ENCODE data around the gene COL25A1. TPM values are rescaled to one million over a fixed set of nuclear protein-coding genes. Genes with fewer than 3 reads are reported as not detected.

The COL25A1 gene
- total RNA-seq, 2 donors from 2014 or later: 4.0 to 6.2 TPM

DNA sequence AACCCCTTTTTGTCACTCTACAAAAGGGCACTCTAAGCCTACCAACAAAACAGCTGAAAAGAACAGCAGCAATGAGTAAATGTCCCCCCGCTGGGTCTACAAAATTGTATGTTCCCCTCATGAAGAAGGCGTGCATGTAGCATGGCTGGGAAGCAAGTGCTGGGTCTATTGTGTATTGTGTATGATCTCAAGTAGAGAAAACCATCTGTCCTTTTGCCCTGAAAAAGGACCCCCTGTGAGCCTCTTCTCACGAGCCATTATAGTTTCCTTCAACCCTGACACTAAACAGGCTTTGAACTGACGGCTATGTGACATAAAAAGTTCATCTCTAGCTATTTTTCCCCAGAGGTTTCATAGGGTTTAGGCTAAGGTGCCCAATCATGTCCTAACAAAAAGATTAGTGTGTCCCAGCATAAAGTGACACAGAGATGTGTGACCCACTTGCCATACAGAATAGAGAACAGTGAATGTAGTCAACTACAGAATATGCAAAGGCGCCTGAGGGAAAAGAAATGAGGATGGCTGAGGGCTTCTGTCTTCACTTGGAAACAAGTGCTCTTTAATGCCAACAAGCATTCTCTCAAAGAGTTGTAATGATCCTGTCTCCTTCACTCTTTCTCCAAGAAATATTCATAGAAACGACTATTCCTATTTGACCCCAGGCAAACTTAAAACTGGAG is 27.3 kb downstream of the COL25A1 start:
- H3K4me1 ChIP-seq (ENCODE audit: control insufficient read depth, insufficient read depth, low read length): no peaks in the 10 kb centered on the region
- H3K27ac ChIP-seq (ENCODE audit: low read depth, low read length): peak overlapping the region; percentile 75
- TF ChIP-seq CTCF (conservative IDR thresholded peaks at IDR 0.05): no peak
- no peaks in the 10 kb centered on the region for H3K36me3 Mint-ChIP-seq (ENCODE audit: low read depth)
- H3K9ac ChIP-seq (ENCODE audit: extremely low read depth, low read length, poor library complexity, severe bottlenecking): no peak overlapping the region
- no peaks in the 10 kb centered on the region for H3K27me3 Mint-ChIP-seq (ENCODE audit: insufficient read depth)
- no peaks in the 10 kb centered on the region for H3K9me3 Mint-ChIP-seq
- no peaks in the 10 kb centered on the region for H3K27me3 ChIP-seq (ENCODE audit: control insufficient read depth, insufficient read depth, low read length, poor library complexity, severe bottlenecking)
- H3K36me3 ChIP-seq (ENCODE audit: control insufficient read depth, insufficient read depth, low read length): no peaks in the 10 kb centered on the region
- H3K4me3 Mint-ChIP-seq: no peak overlapping the region
- H3K4me3 ChIP-seq (ENCODE audit: low read length): no peak overlapping the region
- WGBS, 2 experiments (ENCODE audit: insufficient coverage in 1 of 2, insufficient read length in 1 of 2): 71 to 89% methylated on average over 4 to 6 of the region's 6 CpGs
- peaks cover under 1% of the 10 kb centered on the region for H3K4me1 Mint-ChIP-seq
- H3K27ac Mint-ChIP-seq: no peak overlapping the region
- H3K9me3 ChIP-seq (ENCODE audit: control insufficient read depth, low read length): no peaks in the 10 kb centered on the region
- DNase-seq: no peak

DNA sequence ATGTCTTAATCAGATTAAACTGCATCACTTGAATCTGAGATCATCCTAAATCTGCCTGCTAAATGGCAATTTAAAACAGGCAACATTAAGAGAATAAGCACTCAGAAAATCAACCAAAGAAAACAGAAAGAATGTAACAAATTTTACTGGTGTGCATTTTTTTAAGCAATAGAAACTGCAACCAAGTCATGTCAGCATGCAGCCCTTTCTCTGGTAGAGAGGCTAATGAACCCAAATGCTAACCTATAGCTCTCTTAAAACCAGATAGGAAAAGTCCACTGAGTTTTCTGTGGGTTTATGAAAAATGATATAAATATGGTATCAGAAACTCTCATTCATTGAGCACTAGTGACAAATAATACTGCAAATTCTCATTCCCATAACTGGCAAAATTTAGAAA is 35.6 kb downstream of the COL25A1 start:
- Histone ChIP-seq H3K27ac (ENCODE audit: low read depth, low read length) (no peak overlapping the region), H3K4me1 (ENCODE audit: control insufficient read depth, insufficient read depth, low read length) (no peaks in the 10 kb centered on the region), H3K4me3 (ENCODE audit: low read length) (no peak overlapping the region), H3K36me3 (ENCODE audit: control insufficient read depth, insufficient read depth, low read length) (no peaks in the 10 kb centered on the region), H3K9me3 (ENCODE audit: control insufficient read depth, low read length) (no peaks in the 10 kb centered on the region), H3K9ac (ENCODE audit: extremely low read depth, low read length, poor library complexity, severe bottlenecking) (no peak overlapping the region), H3K27me3 (ENCODE audit: control insufficient read depth, insufficient read depth, low read length, poor library complexity, severe bottlenecking) (no peaks in the 10 kb centered on the region)
- H3K4me3 Mint-ChIP-seq: no peak overlapping the region
- no peak for TF ChIP-seq CTCF (conservative IDR thresholded peaks at IDR 0.05)
- no peaks in the 10 kb centered on the region for H3K9me3 Mint-ChIP-seq
- peaks cover 2% of the 10 kb centered on the region for H3K4me1 Mint-ChIP-seq
- H3K27me3 Mint-ChIP-seq (ENCODE audit: insufficient read depth): no peaks in the 10 kb centered on the region
- H3K36me3 Mint-ChIP-seq (ENCODE audit: low read depth): no peaks in the 10 kb centered on the region
- DNase-seq: no peak
- H3K27ac Mint-ChIP-seq: no peak overlapping the region

GRCh38 chr4:109266236-109266635 is 36.2 kb downstream of the COL25A1 start:
- no peak overlapping the region for H3K27ac Mint-ChIP-seq
- no peaks in the 10 kb centered on the region for H3K9me3 Mint-ChIP-seq
- H3K4me3 ChIP-seq (ENCODE audit: low read length): no peak overlapping the region
- H3K36me3 ChIP-seq (ENCODE audit: control insufficient read depth, insufficient read depth, low read length): no peaks in the 10 kb centered on the region
- no peak for DNase-seq
- no peak overlapping the region for H3K9ac ChIP-seq (ENCODE audit: extremely low read depth, low read length, poor library complexity, severe bottlenecking)
- H3K9me3 ChIP-seq (ENCODE audit: control insufficient read depth, low read length): no peaks in the 10 kb centered on the region
- TF ChIP-seq CTCF (conservative IDR thresholded peaks at IDR 0.05): no peak
- no peaks in the 10 kb centered on the region for H3K4me1 ChIP-seq (ENCODE audit: control insufficient read depth, insufficient read depth, low read length)
- H3K36me3 Mint-ChIP-seq (ENCODE audit: low read depth): no peaks in the 10 kb centered on the region
- H3K27me3 Mint-ChIP-seq (ENCODE audit: insufficient read depth): no peaks in the 10 kb centered on the region
- H3K4me1 Mint-ChIP-seq: peaks cover 2% of the 10 kb centered on the region
- H3K27me3 ChIP-seq (ENCODE audit: control insufficient read depth, insufficient read depth, low read length, poor library complexity, severe bottlenecking): no peaks in the 10 kb centered on the region
- no peak overlapping the region for H3K27ac ChIP-seq (ENCODE audit: low read depth, low read length)
- WGBS, 2 experiments (ENCODE audit: insufficient coverage in 1 of 2, insufficient read length in 1 of 2): 95 to 100% methylated on average over 2 to 3 of the region's 3 CpGs
- no peak overlapping the region for H3K4me3 Mint-ChIP-seq

Measured in endodermal cell (in vitro differentiated cells).